GM15510 (cell line): Measurements from ENCODE around the gene RANBP1.

Source experiments
- POLR2A ChIP-seq: IDR thresholded peaks from 3 replicates; pipeline ENCODE4 v1.6.1; 2011; ENCODE audit warnings: borderline replicate concordance; ENCODE audit not compliant: insufficient read length; ENCODE audit errors: extremely low read depth

The RANBP1 gene

DNA sequence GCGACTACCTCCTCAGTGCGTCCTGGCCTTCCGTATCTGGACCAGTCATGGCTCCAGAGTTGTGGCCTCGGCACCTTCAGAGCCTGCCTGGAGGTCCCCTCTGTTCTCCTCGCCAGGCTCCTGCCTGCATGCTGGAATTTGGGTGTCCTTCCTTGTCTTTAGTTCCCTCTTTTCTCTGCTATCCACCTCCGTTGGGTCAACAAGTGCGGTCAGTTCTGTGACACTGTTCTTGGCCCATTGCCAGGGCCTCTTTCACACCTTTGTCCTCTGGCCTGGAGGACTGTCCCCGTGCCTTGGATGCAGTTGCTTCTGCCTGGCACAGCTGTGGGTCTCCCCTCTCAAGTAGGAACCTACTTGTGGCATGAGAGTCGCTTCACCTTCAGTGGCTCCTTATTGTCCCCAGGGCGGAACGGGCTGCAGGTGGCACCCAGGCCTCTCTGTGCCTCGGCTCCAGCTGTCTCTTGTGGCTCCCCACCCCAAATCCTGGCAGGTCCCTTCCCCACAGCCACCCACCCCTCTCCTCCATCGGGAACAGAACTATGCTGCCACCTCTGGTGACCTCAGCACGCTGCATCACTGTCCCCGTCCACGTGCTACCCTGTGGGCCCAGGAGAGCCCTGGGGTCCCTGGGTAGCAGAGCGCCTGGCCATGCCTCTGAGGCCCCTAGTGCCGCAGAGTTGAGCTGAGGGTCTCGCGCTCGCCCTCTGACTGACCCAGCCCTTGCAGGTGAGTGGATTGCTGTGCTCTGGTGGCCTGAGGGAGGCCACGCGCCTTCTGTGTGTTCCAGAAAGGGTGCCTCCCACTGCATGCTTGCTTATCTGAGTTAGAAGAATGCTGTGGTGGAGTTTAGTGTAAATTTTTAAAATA lies 31.1 kb upstream of the RANBP1 start:
- TF ChIP-seq POLR2A: no peak

DNA sequence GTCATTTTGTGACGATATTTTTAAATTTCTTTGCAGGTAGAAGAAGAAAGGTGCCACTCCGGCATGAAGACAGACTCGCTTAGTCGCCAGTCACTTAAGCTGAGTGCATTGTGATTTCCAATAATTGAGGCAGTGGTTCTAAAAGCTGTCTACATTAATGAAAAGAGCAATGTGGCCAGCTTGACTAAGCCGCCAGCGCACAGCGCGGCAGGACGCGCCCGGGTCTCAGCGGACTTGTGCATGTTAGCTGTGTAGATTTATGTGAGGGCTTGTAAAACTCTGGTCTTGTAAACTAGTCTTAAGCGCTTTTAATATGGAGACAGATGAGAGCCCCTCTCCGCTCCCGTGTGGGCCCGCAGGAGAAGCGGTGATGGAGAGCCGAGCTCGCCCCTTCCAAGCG lies 30.3 kb upstream of the RANBP1 start:
- TF ChIP-seq POLR2A: no peak

DNA sequence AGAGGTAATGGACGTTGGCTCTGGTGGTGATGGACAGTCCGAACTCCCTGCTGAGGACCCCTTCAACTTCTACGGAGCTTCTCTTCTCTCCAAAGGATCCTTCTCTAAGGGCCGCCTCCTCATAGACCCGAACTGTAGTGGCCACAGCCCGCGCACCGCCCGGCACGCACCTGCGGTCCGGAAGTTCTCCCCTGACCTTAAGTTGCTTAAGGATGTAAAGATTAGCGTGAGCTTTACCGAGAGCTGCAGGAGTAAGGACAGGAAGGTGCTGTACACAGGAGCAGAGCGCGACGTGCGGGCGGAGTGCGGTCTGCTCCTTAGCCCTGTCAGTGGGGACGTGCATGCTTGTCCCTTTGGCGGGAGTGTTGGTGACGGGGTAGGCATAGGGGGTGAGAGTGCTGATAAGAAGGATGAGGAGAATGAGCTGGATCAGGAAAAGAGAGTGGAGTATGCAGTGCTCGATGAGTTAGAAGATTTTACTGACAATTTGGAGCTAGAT lies 29.8 kb upstream of the RANBP1 start:
- TF ChIP-seq POLR2A: no peak

DNA sequence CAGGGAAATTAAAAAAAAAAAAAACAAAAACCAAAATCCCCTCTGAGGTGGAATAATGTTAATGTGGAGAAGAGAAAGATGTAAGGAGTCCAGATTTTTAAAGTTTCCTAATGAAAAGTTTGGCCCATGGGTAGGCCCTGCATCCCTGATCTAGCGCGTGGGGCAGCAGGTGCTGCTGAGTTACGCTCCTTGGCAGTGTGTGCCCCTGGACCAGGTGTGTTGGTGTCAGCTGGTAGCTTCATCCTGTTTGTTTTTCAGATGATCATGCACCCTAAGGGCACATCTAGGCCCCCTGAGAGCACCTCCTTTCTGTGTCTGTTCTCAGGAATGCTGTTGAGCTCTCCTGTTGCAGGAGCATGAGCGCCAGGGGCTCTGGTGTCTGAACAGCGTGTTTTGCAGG lies 29.1 kb upstream of the RANBP1 start:
- no peak for TF ChIP-seq POLR2A

DNA sequence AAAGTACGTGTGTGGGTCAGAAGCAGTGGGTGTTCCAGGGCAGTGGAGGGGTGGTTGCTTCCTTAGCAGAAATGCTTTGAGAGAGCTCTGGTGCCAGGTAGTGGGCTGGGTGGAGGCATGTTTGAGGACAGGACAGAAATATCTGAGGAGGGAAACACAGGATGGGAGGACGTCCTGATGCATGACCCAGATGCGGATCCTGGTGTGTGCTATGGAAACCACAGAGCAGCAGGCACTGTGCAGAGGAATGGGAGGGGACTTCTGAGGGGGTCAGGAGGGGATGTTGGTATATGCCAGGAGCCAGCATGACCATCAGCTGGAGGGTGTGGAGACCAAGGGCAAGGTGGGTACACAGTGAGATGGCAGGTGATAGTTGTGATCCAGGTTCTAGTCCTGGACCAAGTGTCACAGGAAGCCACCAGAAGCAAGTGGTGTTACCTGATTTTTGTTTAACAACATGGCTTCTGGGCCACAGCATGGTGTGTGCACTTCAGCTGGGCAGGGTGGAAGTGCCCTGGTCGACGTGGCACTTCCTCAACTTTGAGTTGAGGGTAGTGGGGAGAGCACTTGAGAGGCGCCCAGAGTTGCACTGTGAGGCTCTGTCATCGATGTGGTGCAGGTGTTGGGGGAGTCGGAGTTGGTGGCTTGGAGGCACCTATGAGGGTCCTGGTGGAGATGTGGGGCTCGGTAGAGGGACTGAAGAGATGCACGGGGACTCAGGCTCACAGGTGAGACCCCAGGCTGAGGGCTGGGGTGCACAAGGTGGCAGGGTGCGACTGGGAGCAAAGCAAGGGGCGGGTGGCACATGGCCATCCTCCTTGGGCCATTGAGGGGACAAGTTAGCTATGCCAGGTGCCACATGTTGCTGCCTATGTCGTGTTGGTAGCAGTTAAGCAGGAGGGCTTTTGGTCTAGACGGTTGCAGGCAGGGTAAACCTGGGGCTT lies 28.3 kb upstream of the RANBP1 start:
- no peak for TF ChIP-seq POLR2A

DNA sequence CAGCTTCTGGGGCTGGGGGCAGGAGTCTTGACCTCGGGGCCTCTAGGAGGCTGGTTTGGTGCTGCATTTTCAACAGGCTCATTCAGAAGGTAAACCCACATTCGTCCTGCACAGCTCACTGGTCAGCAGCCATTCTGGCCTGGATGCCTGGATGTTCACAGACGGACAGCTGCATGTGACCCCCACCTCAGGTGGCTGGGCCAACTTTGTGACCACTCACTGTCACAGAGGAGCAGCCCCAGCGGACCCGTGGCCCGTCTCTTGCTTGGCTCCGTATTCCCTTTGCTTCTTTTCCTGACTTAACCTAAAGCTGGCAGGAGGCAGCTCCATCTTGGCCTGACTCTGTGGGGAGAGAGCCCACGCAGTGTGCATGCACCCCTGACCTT lies 27.6 kb upstream of the RANBP1 start:
- no peak for TF ChIP-seq POLR2A

DNA sequence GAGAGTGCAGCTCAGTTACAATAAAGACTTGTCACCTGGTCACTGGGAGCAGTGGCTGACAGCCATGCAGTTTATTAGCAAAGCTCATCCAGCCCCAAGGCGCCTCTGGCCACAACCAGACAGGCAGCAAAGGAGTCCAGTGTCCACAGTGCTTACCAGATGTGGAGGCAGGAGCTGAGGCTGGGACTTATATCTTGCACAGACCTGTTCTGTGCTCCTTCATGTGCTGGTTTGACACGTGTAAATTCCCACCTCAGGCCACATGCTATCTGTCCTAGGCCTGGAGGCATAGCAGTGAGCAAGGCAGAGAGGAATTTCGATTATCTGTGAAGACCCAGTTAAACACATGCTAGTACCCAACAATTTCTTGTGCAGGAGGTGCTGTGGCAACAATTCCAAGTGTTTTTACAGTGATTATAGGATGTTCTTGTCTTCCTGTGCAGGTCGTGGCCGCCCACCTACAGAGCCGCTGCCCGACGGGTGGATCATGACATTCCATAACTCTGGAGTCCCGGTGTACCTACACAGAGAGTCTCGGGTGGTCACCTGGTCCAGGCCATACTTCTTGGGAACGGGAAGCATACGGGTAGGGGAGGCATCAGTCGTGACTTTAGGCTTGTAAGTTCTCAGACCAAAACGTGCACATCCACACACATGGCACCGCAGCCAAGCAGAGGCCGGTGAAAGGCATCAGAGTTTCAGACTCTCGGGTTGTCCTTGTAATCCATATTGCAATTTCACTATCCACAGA lies 26.5 kb upstream of the RANBP1 start:
- TF ChIP-seq POLR2A: no peak

DNA sequence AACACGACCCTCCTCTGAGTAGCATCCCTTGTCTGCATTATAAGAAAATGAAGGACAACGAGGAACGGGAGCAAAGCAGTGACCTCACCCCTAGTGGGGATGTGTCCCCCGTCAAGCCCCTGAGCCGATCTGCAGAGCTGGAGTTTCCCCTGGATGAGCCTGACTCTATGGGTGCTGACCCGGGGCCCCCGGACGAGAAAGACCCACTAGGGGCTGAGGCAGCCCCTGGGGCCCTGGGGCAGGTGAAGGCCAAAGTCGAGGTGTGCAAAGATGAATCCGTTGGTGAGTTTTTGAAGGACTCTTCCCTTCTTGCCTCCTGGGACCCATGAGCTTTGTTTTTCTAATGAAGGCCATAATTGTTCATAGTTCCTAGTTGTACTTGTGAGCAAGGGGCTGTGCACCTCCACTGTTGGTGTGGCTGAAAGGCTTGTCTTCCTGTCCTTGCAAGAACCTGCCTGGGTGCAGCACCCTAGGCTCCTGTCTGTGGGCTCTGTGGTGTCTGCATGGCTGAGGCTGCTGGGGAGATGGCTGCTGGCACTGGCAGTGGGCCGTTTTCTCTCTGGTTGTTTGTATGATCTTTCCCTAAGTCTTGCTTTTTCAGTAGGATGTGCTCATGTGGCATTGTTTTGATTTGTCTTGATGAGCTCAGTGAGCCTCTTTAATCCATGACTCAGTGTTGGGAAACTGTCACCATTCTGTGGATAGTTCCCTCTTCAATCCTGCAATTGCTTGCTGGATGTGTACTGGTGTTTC lies 25.8 kb upstream of the RANBP1 start:
- TF ChIP-seq POLR2A: no peak

DNA sequence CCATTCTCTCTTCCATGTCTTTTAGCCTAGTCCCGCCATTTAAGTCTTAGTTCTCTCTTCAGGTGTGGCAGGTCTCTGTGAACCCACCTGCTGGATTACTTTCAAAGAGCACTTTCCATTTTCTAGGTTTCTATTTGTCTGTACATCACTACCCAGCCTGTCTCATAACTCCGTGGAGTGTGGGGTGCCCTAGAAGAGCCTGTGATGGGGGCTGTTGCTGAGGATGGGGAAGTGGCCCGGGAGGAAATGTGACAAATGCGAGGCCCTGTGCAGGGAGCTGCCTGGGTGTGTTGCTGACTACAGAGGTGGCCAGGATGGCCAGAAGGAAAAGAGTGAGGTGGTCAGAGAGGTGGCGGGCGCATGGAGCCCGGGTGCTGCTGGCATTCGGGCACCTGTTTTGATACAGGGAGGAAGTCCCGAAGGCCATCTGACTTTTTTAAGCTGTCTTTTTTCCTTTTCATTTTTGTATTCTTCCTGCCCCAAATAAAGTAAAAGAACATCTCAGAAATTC lies 25.1 kb upstream of the RANBP1 start:
- no peak for TF ChIP-seq POLR2A

DNA sequence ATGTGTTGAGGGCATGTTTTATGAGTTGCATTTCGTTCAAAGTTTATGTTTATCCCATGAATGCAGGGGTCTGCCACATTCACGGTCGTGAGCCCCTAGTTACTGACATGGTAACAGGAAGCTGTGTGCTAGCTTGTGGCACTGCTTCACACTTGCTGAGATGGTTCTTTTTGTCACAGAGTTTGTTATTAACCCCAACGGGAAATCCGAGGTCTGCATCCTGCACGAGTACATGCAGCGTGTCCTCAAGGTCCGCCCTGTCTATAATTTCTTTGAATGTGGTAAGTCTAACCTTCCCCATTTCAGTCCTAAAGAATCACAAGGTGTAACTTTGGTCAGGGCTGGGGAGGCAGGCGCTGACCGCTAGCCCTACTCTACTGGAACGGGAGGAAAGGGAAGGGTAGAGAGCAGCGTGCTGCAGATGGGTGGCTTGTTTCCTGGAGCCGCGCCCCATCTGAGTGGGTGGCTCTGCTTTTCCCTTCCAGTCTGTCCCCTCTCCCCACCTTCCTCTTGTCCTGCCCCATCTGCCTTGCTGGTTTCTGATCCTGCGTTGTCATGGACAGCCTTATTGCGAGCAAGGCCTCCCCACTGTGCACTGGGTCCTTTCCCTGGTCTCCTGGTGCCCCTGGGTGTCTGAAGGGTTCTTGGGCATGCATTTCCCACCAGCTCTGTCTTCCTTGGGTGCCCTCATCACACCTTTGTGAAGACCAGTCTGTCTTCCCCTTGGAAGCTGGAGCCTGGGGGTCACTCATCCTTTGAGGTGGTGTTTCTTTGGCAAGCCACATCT lies 24.0 kb upstream of the RANBP1 start:
- TF ChIP-seq POLR2A: no peak

DNA sequence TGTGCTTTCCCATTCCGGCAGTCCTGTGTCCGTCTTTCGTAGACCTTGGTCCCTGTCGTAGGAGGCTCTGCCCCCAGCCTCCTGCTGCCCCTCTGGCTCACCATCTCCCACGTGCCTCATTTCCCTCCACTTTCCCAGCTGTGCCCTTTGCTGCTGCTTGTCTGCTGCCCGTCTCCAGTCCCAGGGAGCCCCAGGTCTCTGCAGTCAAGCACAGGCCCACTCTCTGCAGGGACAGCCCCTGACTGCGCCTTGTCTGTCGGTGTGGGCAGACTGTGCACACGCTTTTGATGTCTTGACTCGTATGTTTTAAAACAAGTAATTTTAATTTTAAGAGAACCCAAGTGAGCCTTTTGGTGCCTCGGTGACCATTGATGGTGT lies 23.4 kb upstream of the RANBP1 start:
- TF ChIP-seq POLR2A: no peak

DNA sequence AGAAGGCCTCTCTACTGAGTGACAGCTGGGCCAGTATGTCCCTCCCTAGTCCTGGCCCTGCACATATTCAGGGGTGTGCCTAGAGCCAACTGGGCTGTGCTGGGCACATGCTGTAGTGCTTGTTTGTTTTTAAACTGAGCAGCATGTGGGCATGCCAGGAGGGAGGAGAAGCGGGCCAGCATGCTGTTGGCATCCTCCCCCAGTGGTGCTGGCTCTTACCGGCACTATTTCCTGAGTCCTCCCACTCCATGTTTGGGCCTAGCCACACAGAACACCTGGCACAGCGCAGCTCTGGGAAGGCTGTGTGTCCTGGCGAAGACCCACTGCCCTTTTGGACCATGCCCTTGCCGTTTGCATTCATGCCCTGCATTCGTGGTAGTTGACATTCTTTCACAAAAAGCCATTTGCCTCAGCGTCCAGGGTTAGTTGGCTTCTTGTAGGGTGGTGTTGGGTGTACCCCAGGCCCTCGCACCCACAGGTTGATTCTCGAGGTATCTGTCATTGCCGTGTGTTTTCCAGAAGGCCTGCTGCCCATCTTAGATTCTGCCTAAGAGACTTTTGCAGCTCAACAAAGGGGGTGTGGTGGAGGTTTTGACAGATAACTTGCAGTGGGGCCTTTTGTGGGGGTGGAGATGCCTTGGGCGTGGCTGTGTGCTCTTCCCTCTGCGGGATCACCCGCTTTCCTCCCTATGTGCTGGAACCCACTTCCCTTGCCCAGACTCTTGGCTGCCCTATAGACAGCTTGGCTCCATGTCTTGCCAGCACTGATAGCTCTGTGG lies 22.3 kb upstream of the RANBP1 start:
- TF ChIP-seq POLR2A: no peak

DNA sequence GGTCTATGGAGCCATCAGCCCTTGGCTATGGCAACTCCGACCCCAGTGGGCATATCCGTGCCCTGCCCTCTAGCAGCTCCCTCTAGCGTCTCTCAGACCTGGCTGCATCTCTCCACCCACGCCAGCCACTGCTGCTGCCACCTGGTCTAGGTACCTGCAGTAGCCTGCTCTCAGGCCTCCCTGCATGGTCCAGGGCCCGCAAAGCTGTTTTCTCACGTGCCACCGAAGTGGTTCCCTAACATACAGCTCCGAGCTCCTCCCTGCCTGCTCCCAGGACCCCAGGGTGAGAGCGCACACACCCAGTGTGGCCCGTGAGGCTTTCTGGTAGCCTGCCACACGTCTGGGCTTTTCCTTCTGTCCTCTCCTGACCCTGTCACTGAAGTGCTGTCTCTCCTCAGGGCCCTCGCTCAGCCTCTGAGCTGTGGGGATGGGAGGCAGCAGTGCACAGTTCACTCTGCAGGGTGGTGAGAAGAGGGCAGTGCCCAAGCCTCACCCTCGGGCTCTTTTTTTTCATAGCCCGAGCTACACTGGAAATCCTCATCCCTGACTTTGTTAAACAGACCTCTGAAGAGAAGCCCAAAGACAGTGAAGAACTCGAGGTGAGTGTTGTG lies 21.6 kb upstream of the RANBP1 start:
- no peak for TF ChIP-seq POLR2A

DNA sequence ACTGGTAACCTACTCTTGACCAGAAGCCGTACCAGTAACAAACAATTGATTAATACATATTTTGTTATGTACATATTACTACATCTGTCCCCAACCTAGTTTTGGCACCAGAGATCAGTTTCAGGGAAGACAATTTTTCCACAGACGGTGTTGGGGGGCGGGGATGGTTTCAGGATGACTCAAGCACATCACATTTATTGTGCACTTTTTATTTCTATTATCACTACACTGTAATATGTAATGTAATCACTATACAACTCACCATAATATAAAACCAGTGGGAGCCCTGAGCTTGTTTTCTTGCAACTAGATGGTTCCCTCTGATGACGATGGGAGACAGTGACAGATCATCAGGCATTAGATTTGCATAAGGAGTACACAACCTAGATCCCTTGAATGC lies 20.4 kb upstream of the RANBP1 start:
- TF ChIP-seq POLR2A: no peak
